ENCODE measurements around the gene ADISSP.

The ADISSP gene

DNA sequence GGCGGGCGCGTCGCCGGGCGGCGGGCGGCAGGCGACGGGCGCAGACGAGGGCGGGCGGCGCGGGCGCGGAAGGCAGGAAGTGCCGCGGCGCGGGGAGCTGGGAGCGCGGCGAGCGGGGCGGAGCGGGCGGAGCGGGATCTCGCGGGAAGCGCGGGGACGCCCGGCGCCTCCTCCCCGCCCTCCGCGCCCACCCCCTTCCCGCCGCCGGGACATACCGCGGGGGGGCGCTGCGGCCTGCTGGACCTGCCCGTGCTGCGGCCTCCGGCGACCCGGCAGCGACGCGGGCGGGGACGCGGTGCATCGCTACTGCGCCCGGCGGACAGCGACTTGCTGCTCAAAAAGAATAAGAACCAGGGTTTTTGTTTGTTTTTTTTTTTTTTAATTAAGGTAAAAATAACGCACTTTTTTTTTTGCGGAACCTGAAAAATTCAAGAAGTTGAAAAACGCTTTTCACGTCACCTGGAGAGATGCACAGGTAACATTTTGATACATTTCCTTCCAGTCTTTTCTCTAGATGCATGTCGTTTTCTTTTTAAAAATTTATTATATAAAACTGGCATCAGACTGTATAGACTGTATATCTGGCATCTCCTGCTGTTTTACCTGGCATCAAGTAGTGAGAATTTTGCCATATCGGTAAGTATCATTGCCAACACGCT lies 19.2 kb upstream of the ADISSP start, which contains the start of gene CENPB:
Gene CENPB, minus strand, starts transcription at position 76 of the 659 bp plus-strand sequence. CDS start 257 bp downstream, outside the sequence.
- peak; percentile 63 for TF ChIP-seq CTCF (IDR thresholded peaks at IDR 0.05)
- no peak within 1 kb of the TSS for H3K27ac Mint-ChIP-seq
- H3K4me1 Mint-ChIP-seq = peaks cover 24% of the 10 kb centered on the region
- DNase-seq = peak; percentile 97
- no peaks in the 10 kb centered on the region for H3K9me3 Mint-ChIP-seq
- peak within 1 kb of the TSS; percentile 85 for H3K4me3 Mint-ChIP-seq
- H3K27me3 Mint-ChIP-seq (ENCODE audit: low read depth, poor library complexity) = peaks cover 32% of the 10 kb centered on the region
- peaks cover 6% of the 10 kb centered on the region for H3K36me3 Mint-ChIP-seq (ENCODE audit: low read depth)

GRCh38 chr20:3786126-3786484 lies 18.6 kb upstream of the ADISSP start:
- peaks cover 31% of the 10 kb centered on the region for H3K27me3 Mint-ChIP-seq (ENCODE audit: low read depth, poor library complexity)
- no peaks in the 10 kb centered on the region for H3K9me3 Mint-ChIP-seq
- DNase-seq = peak; percentile 48
- peak overlapping the region; percentile 85 for H3K4me3 Mint-ChIP-seq
- no peak overlapping the region for H3K27ac Mint-ChIP-seq
- no peak for TF ChIP-seq CTCF (IDR thresholded peaks at IDR 0.05)
- H3K36me3 Mint-ChIP-seq (ENCODE audit: low read depth) = peaks cover 6% of the 10 kb centered on the region
- H3K4me1 Mint-ChIP-seq = peaks cover 29% of the 10 kb centered on the region

DNA sequence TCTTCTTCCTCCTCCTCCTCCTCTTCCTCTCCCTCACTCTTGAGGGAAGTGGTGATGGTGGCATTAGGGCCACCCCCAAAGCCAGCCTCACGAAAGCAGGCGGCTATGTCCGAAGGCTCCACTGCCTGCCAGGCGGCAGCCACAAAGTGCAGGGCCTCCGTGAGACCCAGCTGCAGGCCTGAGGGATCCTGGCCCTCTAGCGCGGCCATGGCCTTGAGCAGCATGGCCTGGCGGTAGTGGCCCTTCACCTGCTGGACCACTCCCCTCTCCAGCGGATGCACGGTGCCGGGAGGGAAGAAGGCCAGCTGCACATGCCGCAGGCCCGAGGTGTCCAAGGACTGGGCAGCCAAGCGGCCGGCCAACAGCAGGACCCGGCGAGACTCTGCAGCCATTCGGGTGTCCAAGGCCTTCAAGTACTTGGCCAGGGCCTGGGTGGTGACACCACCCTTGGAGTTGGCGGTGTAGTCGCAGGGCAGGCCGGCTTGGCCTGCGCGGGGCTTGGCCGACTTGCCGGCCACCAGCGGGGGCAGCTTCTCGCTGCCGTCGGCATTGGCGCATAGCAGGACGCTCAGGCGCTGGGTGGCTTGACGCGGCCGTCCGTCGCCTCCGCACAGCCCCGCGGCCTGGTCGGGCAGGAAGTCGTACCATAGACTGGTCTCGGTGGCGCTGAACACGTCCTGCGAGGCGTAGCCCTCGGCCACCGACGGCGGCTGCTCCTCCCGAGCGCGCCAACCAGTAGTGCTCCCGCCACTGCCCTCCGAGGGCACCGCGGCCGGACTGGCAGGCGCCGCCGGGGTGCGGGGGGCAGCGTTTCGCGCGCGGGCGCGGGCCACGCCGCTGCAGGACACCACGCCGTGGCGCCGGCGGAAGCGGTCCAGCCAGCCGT lies 17.9 kb upstream of the ADISSP start:
- no peaks in the 10 kb centered on the region for H3K9me3 Mint-ChIP-seq
- H3K27ac Mint-ChIP-seq = no peak overlapping the region
- no peak overlapping the region for H3K4me3 Mint-ChIP-seq
- peaks cover 6% of the 10 kb centered on the region for H3K36me3 Mint-ChIP-seq (ENCODE audit: low read depth)
- H3K27me3 Mint-ChIP-seq (ENCODE audit: low read depth, poor library complexity) = peaks cover 30% of the 10 kb centered on the region
- peaks cover 35% of the 10 kb centered on the region for H3K4me1 Mint-ChIP-seq
- no peak for TF ChIP-seq CTCF (IDR thresholded peaks at IDR 0.05)
- DNase-seq = no peak

DNA sequence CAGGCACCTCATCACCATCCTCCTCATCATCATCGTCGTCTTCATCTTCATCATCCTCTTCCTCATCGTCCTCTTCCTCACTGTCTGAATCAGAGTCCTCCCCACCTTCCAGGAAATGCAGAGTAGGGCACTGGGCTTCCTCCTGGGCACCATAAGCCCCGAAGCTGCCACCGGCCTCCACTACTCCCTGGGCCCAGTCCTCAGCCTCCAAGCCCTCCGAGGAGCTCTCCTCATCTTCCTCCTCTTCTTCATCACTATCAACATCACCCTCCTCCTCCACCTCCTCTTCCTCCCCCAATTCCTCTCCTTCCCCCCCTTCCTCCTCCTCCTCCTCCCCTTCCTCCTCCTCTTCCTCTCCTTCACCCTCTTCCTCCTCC lies 17.3 kb upstream of the ADISSP start:
- H3K9me3 Mint-ChIP-seq = no peaks in the 10 kb centered on the region
- H3K27ac Mint-ChIP-seq = no peak overlapping the region
- peak overlapping the region; percentile 60 for H3K4me3 Mint-ChIP-seq
- peaks cover 6% of the 10 kb centered on the region for H3K36me3 Mint-ChIP-seq (ENCODE audit: low read depth)
- H3K4me1 Mint-ChIP-seq = peaks cover 37% of the 10 kb centered on the region
- TF ChIP-seq CTCF (IDR thresholded peaks at IDR 0.05) = no peak
- peaks cover 36% of the 10 kb centered on the region for H3K27me3 Mint-ChIP-seq (ENCODE audit: low read depth, poor library complexity)
- DNase-seq = no peak

DNA sequence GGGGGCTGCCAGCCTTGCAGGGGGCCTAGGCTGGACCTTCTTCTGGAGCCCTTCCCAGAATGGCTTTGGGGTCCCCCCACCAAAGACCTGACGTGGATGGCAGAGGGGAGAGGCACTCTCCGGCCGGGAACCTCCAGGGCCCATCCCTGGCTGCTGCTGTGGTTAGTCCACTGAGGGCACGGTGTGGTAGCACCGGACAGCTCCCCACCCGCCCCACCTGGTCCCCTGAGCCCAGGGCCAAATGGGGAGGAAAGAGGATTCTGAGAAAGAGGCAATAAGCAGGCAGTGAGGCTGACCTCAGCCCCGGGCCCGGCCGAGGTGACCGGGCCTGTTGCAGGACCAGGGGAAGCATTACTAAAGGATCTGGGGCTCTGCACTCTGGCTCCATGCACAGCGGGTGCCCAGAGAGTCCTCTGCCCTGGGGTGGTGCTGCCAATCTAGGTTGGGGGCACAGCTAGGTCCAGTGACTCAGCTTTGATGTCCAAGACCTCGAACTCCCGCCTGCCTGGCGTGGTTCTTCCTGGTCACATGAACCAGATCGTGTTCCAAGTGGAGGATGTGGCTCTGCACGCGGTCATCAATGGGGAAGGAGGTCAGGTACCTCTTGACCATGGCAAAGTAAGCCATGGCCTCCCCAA lies 16.8 kb upstream of the ADISSP start:
- Mint-ChIP-seq H3K27me3 (ENCODE audit: low read depth, poor library complexity) (peaks cover 40% of the 10 kb centered on the region), H3K36me3 (ENCODE audit: low read depth) (peaks cover 6% of the 10 kb centered on the region), H3K27ac (no peak overlapping the region), H3K4me1 (peaks cover 37% of the 10 kb centered on the region), H3K4me3 (peak overlapping the region; percentile 60), H3K9me3 (no peaks in the 10 kb centered on the region)
- no peak for DNase-seq
- no peak for TF ChIP-seq CTCF (IDR thresholded peaks at IDR 0.05)
